ENCODE results near the gene OSTF1. TPM values are rescaled to one million over a fixed set of nuclear protein-coding genes. Genes with fewer than 3 reads are reported as not detected.

Gene OSTF1
- total and polyA plus RNA-seq, 7 donors, result 11.0 to 105 (median 20.7) TPM

- 86 to 91% methylated on average over 3 of the region's 3 CpGs for WGBS, 2 donors
- no peak for DNase-seq
- Histone ChIP-seq H3K9me3 (no peaks in the 10 kb centered on the region), H3K27me3 (no peaks in the 10 kb centered on the region), H3K36me3 (no peaks in the 10 kb centered on the region), H3K4me3 (no peak overlapping the region), H3K27ac (no peak overlapping the region), H3K4me1 (no peaks in the 10 kb centered on the region)
- intact Hi-C loops (cut with DNase I), result no loop called here
- no peak for TF ChIP-seq CTCF (IDR thresholded peaks at IDR 0.05)
- TF ChIP-seq POLR2AphosphoS5 (IDR thresholded peaks at IDR 0.05), result no peak
- TF ChIP-seq EP300 (IDR thresholded peaks at IDR 0.05), result no peak
- TF ChIP-seq POLR2A (IDR thresholded peaks at IDR 0.05), result no peak
These were observed 41.5 kb upstream of the OSTF1 start for GRCh38 chr9:75046725-75047345.

GRCh38 chr9:75047506-75047905 lies 40.8 kb upstream of the OSTF1 start:
- 47 to 49% methylated on average over 2 of the region's 2 CpGs for WGBS, 2 donors
- no peaks in the 10 kb centered on the region for H3K4me1 ChIP-seq
- H3K27ac ChIP-seq, result no peak overlapping the region
- DNase-seq, result no peak
- H3K27me3 ChIP-seq, result no peaks in the 10 kb centered on the region
- no peaks in the 10 kb centered on the region for H3K36me3 ChIP-seq
- H3K9me3 ChIP-seq, result no peaks in the 10 kb centered on the region
- intact Hi-C loops (cut with DNase I), result no loop called here
- TF ChIP-seq EP300 (IDR thresholded peaks at IDR 0.05) (no peak), POLR2AphosphoS5 (IDR thresholded peaks at IDR 0.05) (no peak), POLR2A (IDR thresholded peaks at IDR 0.05) (no peak), CTCF (IDR thresholded peaks at IDR 0.05) (no peak)
- no peak overlapping the region for H3K4me3 ChIP-seq

- no peaks in the 10 kb centered on the region for H3K4me1 ChIP-seq
- no peaks in the 10 kb centered on the region for H3K27me3 ChIP-seq
- TF ChIP-seq POLR2A (IDR thresholded peaks at IDR 0.05) (no peak), EP300 (IDR thresholded peaks at IDR 0.05) (no peak), POLR2AphosphoS5 (IDR thresholded peaks at IDR 0.05) (no peak), CTCF (IDR thresholded peaks at IDR 0.05) (no peak)
- DNase-seq, result no peak
- H3K27ac ChIP-seq, result no peak overlapping the region
- intact Hi-C loops (cut with DNase I), result no loop called here
- H3K4me3 ChIP-seq, result no peak overlapping the region
- H3K9me3 ChIP-seq, result no peaks in the 10 kb centered on the region
- H3K36me3 ChIP-seq, result no peaks in the 10 kb centered on the region
These were observed 37.0 kb upstream of the OSTF1 start for GRCh38 chr9:75051285-75051684.

- H3K27me3 ChIP-seq, result no peaks in the 10 kb centered on the region
- no peak overlapping the region for H3K4me3 ChIP-seq
- intact Hi-C loops (cut with DNase I), result no loop called here
- TF ChIP-seq CTCF (IDR thresholded peaks at IDR 0.05), result no peak
- TF ChIP-seq POLR2AphosphoS5 (IDR thresholded peaks at IDR 0.05), result no peak
- no peak for TF ChIP-seq EP300 (IDR thresholded peaks at IDR 0.05)
- TF ChIP-seq POLR2A (IDR thresholded peaks at IDR 0.05), result no peak
- no peaks in the 10 kb centered on the region for H3K36me3 ChIP-seq
- 76 to 96% methylated on average over 1 of the region's 1 CpG for WGBS, 2 donors
- H3K4me1 ChIP-seq, result no peaks in the 10 kb centered on the region
- no peaks in the 10 kb centered on the region for H3K9me3 ChIP-seq
- H3K27ac ChIP-seq, result no peak overlapping the region
- DNase-seq, result no peak
These were observed 34.4 kb upstream of the OSTF1 start for GRCh38 chr9:75053869-75054268.

Measured in sigmoid colon (tissue), 7 donors.